Measurements from ENCODE around the gene RNF115.
"Not testable (repeated sequence)": the region's sequence is repeated elsewhere in the genome, so short reads cannot be mapped to it uniquely, and the experiment has no call there.

Gene RNF115

DNA sequence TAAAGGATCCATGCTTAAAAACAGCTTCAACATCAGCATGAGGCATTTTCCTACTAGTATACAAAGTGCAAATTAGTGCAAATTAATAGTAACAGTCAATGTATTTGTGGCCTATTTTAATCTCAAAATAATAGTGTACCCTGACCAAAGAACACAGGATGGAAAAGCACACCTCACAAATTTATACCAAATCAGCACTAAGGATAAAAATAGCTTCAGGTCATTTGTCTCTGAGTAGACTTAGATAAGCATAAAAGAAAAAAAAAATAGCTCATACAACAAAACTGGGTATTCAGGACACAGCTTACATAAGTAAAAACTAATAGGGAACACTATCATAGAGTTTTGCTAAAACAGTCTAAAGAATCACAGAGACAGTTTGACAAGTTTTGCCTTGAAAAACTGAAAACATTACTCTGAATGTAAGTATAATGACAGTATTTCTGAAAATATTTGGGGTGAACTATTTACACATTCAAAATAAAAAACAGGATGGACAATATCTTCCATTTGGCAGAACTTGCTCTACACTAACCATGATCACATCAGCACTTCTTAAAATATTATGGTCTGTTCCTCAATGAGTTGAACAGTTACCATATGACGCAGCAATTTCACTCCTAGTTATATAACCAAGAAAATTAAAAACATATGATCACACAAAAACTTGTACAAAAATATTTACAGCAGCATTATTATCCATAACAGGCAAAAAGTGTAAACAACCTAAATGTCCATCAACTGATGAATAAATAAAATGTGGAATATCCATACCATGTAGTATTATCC lies 46.3 kb downstream of the RNF115 start:
- DNase-seq (ENCODE audit: low spot score), result no peak

DNA sequence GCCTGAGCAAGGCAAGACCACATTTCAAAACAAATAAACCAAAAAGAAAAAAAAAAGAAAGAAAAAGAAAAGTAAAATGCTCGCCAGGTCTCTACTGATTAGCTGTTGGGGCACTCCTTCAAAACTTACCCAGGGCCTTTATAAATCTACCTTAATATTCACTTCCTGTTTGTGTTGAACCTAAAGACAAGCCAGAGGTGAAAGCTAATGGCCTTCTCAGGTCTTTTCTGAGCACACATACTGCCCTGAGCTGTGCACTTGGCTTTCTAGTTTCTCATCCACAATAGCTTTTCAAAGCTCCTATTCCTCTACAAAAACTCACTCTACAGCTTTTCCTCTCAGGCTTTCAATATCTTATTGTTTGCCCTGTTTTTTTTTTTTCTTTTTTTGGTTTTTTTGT lies 50.5 kb downstream of the RNF115 start:
- DNase-seq (ENCODE audit: low spot score), result no peak

DNA sequence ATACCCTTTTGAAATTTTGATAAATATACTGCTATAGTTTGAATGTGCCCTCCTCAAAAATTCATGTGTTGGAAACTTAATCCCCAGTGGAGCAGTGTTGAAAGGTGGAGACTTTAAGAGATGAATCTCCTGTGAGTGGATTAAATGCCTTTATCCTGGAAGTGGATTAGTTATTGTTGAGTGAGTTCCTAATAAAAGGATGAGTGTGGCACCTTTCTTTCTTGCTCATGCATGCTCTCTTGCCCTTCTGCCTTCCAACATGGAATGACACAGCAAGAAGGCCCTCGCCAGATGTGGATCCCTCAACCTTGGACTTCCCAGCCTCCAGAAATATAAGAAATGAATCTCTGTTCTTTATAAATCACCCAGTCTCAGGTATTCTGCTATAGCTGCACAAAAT lies 52.8 kb downstream of the RNF115 start:
- no peak for DNase-seq (ENCODE audit: low spot score)

DNA sequence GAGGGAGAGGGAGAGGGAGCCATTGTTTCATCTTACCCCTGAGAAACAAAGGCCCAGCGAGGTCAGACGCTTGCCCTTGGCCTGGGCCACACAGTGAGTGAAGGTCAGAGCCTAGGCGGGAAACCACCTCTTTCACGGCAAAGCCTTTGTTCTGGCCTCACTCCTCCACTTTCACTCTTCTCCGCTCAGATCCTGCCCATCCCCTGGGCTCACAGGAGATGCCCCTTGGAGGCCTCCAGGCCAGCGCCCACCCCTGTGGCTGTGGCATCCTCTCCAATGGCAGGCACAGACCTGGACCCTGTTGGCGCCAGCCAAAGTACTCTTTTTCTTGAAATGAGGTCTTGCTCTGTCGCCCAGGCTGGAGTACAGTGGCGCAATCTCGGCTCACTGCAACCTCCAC lies 55.9 kb downstream of the RNF115 start:
- DNase-seq (ENCODE audit: low spot score), result not testable (repeated sequence)

DNA sequence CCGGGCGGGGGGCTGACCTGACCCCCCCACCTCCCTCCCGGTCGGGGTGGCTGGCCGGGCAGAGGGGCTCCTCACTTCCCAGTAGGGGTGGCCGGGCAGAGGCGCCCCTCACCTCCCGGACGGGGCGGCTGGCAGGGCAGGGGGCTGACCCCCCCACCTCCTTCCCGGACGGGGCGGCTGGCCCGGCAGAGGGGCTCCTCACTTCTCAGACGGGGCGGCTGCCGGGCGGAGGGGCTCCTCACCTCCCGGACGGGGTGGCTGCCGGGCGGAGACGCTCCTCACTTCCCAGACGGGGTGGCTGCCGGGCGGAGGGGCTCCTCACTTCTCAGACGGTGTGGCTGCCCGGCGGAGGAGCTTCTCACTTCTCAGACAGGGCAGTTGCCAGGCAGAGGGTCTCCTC lies 57.0 kb downstream of the RNF115 start:
- DNase-seq (ENCODE audit: low spot score), result not testable (repeated sequence)

DNA sequence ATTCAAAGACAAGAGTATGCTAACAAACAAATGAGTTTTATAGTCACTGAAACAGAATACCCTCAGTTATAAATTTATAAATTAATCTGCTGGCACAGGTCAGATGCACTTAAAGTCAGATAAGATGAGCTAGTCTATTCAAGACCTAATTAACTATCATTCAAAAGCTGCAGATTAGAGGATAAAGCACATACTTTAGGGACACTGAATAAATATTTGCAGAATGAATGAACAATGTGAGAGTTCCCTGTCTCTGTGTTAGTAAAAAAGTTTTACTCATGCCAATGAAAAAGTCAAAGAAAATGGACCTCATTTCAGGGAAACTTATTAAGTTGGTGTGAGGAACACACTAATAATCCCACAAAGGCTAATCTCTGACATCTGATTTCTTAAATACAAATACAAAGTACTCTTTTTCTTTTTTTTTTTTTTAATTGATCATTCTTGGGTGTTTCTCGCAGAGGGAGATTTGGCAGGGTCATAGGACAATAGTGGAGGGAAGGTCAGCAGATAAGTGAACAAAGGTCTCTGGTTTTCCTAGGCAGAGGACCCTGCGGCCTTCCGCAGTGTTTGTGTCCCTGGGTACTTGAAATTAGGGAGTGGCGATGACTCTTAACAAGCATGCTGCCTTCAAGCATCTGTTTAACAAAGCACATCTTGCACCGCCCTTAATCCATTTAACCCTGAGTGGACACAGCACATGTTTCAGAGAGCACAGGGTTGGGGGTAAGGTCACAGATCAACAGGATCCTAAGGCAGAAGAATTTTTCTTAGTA lies 58.1 kb downstream of the RNF115 start:
- DNase-seq (ENCODE audit: low spot score), result not testable (repeated sequence)

DNA sequence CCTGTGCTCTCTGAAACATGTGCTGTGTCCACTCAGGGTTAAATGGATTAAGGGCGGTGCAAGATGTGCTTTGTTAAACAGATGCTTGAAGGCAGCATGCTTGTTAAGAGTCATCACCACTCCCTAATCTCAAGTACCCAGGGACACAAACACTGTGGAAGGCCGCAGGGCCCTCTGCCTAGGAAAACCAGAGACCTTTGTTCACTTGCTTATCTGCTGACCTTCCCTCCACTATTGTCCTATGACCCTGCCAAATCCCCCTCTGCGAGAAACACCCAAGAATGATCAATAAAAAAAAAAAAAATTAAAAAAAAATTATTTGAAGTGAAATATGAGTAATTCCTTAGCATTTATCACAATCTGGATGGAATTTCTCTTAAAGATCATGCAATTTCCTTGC lies 58.8 kb downstream of the RNF115 start:
- not testable (repeated sequence) for DNase-seq (ENCODE audit: low spot score)

DNA sequence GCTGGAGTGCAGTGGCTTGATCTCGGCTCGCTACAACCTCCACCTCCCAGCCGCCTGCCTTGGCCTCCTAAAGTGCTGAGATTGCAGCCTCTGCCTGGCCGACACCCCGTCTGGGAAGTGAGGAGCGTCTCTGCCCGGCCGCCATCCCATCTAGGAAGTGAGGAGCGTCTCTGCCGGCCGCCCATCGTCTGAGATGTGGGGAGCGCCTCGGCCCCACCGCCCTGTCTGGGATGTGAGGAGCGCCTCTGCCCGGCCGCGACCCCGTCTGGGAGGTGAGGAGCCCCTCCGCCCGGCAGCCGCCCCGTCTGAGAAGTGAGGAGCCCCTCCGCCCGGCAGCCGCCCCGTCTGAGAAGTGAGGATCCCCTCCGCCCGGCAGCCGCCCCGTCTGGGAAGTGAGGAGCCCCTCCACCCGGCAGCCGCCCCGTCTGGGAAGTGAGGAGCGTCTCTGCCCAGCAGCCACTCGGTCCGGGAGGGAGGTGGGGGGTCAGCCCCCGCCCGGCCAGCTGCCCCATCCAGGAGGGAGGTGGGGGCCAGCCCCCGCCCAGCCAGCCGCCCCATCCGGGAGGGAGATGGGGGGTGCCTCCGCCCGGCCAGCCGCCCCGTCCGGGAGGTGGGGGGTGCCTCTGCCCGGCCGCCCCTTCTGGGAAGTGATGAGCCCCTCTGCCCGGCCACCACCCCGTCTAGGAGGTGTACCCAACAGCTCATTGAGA lies 59.5 kb downstream of the RNF115 start:
- DNase-seq (ENCODE audit: low spot score), result not testable (repeated sequence)

DNA sequence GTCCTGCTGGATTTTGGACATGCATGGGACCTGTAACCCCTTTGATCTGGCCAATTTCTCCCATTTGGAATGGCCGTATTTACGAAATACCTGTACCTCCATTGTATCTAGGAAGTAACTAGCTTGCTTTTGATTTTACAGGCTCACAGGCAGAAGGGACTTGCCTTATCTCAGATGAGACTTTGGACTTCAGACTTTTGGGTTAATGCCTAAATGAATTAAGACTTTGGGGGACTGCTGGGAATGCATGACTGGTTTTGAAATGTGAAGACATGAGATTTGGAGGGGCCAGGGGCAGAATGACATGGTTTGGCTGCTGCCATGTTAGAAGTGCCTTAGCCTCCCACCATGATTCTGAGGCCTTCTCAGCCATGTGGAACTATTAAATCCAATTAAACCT lies 61.9 kb downstream of the RNF115 start:
- not testable (repeated sequence) for DNase-seq (ENCODE audit: low spot score)

DNA sequence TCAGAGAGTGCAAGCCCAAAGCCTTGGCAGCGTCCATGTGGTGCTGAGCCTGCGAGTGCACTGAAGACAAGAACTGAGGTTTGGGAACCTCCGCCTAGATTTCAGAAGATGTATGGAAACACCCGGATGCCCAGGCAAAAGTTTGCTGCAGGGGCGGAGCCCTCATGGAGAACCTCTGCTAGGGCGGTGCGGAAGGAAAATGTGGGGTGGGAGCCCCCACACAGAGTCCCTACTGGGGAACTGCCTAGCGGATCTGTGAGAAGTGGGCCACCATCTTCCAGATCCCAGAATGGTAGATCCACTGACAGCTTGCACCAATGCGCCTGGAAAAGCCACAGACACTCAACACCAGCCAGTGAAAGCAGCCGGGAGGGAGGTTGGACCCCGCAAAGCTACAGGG lies 62.4 kb downstream of the RNF115 start:
- not testable (repeated sequence) for DNase-seq (ENCODE audit: low spot score)

DNA sequence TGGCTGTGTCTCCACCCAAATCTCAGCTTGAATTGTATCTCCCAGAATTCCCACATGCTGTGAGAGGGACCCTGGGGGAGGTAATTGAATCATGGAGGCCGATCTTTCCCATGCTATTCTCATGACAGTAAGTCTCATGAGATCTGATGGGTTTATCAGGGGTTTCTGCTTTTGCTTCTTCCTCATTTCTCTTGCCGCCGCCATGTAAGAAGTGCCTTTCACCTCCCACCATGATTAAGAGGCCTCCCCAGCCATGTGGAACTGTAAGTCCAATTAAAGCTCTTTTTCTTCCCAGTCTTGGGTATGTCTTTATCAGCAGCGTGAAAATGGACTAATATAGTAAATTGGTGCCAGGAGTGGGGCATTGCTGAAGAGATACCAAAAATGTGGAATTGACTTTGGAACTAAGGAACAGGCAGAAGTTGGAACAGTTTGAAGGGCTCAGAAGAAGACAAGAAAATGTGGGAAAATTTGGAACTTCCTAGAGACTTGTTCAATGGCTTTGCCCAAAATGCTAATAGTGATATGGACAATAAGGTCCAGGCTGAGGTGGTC lies 63.4 kb downstream of the RNF115 start:
- DNase-seq (ENCODE audit: low spot score), result not testable (repeated sequence)

DNA sequence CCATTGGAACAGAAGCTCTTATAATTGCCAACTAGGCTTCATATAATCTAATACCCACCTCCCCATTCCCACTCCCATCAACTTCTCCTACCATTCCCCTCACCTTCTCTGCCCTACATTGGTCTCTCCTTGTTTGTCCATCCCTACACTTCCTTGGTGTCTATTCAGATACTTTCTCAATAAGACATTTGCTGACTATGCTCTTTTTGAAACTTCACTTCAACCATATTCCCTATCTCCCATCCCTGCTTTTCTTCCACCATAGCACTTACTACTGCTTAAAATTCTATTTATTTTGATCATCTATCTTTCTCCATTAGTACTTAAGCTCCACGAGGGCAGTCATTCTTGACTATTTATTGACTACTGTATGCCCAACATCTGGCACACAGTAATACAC lies 64.2 kb downstream of the RNF115 start:
- no peak for DNase-seq (ENCODE audit: low spot score)

DNA sequence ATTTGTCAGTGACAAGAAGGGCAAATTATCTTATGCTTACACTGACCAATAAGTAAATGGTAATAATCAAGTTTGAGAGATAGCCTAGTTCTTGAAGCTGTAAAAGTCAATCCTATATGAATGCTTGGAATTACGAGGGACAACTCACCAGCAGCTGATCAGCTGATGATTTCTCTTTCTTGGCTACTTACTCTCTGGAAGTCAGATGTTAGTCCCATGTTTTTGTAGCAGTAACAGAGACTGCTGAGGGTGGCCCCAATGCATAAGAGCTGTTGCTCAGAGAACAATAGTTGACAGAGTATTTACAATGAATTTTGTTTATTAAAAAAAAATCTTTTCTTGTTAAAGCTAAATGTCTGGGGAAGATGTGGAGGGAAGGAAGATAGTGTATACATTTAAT lies 65.3 kb downstream of the RNF115 start:
- no peak for DNase-seq (ENCODE audit: low spot score)

DNA sequence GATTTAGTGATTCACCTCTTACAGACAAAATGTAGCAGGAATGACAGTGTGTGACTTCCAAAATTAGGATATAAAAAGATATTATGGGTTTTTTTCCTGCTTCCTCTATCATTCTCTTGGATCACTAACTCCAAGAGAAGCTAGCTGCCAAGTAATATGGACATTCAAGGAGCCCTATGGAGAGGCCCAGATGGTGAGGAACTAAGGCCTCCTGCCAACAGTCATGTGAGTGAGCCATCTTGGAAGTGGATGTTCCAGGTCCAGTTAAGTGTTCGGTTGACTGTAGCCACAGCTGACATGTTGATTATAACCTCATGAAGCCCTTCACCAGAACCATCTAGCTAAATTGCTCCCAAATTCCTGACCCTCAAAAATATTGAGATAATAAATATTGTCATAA lies 65.8 kb downstream of the RNF115 start:
- DNase-seq (ENCODE audit: low spot score), result no peak

DNA sequence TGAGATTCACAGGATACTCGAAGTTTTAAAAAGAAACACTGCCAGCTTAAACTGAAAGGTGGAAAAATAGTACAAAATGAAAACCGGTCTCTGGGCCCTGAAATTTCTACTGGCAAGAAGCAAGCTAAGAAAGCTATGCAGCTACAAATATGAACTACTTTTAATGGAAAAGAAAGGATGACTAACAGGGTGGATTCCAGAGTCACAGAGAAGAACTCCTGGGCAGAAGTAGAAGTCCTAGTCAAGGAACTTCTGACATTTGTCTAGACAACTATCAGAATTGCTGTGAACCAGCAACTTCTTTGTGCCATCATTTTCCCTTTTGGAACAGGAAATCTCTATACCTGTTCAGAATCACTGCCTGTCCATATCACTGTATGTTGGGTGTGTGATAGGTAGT lies 66.5 kb downstream of the RNF115 start:
- DNase-seq (ENCODE audit: low spot score), result peak; percentile 15

DNA sequence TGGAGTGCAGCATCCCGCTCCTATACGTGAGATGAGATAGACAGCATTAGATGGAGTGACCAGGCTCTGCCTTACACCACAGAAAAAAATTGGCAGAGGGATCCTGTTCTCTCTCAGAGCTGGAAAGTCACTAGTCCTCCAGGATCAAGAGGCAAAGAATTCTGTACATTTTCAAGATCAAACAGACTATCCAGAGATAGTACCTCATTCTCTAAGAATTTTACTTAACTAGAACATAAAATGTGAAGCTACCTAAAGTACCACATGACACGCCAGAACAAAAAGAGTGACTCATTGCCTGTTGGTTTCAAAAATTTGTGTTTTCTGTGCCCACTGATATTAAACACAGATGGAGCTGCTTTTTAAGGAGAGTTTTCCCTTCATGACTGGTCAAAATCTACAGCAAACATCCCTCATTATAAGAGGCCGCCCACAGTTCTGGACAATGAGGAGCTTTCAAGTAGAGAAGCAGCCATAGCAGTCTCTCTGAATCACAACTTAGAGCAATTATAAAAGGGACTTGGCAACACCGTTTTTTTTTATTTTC lies 72.3 kb downstream of the RNF115 start:
- DNase-seq (ENCODE audit: low spot score), result peak; percentile 65

DNA sequence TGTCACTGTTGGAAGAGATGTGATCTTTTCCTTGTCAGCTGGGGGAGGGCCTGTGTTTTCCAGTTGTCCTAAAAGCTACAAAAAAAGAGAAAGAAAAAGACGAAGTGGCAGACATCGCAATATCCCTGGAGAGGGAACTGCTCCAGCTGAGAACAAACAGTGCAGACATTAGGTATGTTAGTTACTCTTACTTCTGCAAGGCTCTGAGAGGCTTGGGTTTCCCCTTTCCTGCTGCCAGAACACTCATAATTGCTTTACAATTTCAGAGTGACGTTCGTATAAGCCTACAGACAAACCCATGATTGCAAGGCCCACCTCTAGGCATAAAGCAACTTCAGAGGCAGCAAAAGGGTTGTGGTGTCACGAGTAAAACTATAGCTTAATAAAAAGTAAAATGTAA lies 73.5 kb downstream of the RNF115 start:
- DNase-seq (ENCODE audit: low spot score), result no peak

DNA sequence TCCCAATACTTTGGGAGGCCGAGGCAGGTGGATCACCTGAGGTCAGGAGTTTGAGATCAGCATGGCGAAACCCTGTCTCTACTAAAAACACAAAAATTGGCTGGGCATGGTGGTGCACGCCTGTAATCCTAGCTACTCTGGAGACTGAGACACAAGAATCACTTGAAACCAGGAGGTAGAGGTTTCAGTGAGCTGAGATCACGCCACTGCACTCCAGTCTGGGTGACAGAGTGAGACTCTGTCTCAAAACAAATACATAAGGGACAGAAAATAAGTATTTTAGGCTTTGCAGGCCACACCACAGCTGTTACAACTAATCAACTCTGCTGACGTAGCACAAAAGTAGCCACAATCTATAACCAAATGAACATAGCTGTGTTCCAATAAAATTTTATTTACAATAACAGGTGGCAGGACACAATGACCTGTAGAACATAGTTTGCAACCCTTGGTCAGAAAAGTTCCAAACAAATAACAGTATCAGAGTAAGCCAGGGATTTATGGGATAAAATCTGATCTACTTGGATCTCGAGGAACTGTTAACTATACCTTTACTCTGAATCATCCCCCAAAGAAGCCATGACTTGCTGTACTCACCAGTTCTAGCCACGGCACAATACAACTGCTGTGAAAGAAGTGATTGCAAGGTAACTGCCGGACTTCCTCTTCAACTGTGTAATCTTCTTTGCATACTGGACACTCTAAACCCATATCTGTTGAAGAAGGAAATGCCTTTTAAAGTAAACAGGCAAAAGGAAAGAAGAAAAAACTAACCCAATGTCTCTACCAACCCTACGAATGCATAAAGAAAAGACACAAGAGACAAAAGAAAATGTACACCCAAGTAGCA lies 76.3 kb downstream of the RNF115 start:
- no peak for DNase-seq (ENCODE audit: low spot score)

DNA sequence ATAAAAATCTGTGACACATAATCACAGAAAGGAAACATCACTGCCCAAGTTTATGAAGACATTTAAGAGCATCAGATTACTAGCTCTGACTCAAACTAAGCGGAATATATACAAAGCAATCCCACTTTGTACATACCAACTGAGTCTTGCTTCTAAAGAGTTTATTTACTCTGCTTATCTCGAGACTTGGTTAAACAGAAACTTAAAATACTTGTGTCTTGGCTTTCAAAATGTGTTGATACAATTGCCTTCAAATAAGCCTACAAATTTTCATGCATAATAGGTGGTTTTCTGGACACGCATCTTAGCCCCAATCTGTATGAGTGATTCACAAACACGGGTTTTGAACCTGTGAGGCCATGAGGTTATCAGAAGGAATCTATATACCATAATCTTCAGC lies 83.6 kb downstream of the RNF115 start:
- peak; percentile 61 for DNase-seq (ENCODE audit: low spot score)

DNA sequence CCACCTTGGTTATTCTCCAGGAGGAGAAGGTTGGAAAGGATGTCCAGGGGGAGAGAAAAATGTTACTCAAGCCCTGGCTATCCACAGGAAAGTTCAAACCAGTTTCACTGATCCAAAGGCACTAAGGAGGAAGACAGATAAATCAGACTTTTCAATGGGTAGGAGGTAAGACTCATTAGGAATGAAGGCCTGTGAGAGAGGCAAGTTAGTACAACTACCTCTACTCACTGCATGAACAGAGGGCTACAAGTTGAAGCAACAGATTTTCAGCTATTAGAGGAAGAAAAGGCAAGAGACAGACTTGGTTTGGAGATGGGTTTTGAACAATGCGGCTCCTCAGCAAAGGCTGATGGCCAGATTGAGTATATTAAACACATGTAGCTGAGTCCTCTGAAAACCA lies 87.7 kb downstream of the RNF115 start:
- DNase-seq (ENCODE audit: low spot score), result no peak

DNA sequence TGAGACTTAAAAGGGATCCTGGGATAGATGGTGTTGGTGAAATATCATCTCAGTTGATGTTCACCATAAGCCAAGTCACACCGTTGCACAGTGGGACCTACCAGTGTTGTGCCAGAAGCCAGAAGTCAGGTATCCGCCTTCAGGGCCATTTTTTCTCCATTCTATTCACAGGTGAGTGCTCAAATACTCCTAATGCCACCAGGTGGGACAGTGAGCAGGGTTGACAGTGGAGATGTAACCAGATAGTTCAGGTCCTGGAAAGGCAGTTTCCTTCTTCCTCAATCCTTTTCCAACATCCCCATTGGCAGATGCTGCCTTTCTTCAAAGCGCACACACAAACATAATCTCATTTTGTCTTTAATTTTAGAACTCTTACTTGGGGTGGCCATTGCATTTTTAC lies 93.0 kb downstream of the RNF115 start:
- no peak for DNase-seq (ENCODE audit: low spot score)
